Measurements from ENCODE around the gene VCAN.

VCAN gene

GRCh38 chr5:83576341-83576740, 104.8 kb downstream of the VCAN start:
- DNase-seq, result no peak

DNA sequence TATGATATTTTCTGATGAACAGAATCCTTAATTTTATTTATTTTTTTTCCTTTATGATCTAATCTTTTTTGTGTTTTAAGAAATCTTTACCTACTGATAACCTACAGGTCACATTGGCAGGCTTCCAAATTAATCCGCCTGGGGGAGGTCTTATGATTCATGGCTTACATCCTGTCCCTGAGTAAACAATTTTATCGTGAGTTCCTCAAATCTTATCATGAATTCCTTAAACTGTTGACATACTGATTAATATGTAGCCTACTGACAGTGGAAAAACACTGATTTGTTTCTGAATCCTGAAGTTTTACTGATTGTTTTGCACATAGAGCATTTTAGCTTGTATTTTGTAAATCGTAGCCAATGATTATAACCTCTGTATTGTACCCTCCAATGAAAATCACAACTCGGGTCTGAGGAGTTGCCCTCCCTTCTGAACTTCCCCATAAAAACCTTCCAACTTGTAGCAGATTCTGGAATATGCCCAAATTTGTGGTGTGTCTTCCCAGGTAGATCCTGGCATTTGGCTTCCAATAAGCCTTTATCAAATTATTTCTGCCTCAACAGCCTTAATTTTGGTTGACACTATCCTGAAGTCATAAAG, 105.6 kb downstream of the VCAN start:
- DNase-seq, result no peak

- DNase-seq, result no peak
These were observed 112.3 kb downstream of the VCAN start for GRCh38 chr5:83583859-83584258.

DNA sequence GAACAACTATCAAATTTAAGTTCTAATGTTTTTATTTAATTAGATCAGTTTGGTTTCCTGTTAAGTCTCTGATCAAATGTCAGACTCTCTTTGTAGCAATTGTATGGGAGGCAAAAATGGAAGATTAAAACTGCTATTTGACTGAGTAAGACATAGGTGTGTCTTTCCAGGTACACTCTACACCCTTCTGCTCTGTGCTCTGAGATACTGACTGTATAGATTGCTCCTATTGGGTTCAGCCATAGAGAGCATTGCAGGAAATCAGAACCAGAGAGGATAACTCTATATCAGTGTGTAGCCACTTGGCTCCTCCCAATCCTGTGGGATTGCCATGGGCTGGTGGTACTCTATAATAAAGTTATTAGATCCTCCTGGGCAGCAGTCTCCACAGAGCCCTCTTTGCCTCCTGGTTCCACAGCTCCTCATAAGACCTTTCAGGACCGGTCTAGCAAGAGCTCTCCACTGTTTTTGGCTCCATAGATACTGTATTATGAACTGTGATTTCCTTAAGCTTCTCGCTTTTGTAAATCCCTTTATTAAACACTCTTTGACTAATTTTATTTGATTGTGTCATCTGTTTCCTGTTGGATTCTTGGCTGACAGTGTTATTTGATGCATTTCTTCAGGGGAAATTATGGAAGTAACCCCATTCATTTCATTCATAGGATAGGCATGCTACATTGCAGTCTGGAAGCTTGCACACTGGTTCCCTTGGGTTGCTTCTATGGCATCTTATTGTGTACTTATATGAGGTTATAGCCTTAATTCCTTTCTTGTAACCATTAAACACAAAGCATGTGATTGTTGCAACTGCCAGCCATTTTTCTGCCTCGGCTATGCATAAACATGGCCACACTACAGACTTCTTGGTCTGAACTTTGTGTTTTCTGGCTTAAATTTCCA, 115.6 kb downstream of the VCAN start:
- DNase-seq, result no peak

DNA sequence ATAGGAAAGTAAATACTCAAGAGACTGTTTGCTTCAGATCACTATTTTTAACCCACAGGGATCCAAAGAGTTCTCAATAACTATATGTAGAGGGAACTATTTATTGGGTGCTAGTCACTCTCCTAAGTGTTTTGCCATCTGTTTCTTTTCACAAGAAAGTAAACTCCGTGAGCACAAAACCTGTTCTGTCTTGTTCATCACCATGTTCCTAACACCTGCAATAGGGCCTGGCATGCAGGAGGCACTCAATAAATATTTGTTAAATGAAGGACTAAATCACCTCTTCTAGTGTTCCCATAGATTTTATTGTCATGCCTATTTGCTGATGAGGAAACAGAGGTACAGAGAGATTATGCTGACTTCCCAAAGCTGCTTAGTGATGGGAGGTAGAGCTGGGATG, 118.2 kb downstream of the VCAN start:
- no peak for DNase-seq

DNA sequence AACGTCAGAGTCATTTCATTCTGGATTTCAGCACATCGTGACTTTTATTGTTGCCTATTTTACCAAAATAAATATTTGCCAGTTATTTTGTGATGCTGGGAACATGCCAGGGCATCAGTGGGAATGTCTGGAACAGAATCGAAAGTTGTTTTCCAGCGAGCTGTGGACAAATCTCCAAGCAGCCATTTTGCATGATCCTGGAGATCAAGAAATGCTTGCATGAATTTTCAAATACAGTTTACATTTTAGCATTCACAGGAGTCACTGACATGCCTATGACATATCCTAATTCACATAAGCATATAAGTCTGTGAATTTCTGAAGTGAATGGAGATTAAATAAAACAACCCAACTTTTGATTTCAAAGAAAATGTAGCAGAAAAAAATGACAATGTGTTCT, 119.4 kb downstream of the VCAN start:
- no peak for DNase-seq

- no peak for DNase-seq
These were observed 123.7 kb downstream of the VCAN start for GRCh38 chr5:83595217-83595616.

- no peak for DNase-seq
These were observed 136.6 kb downstream of the VCAN start for GRCh38 chr5:83608122-83608521.

DNA sequence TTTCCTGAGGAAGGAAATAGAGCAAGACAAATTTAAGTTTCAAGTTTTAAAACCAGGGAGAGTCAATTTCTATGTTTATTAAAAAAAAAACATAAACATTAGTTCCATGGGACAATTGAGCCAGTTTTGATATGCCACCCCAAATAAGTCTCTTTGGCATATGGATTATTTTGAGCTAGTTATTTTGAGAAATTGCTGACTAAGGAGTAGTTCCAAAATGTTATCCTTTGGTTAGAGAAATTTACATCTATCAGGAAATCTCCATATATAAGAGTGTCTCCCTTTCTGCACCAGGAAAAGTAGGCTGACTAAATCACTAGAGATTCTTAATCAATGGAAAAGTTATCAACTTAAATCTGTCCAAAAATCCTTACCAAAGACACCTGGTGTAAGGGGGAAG, 143.3 kb downstream of the VCAN start:
- no peak for DNase-seq

GRCh38 chr5:83628360-83628759, 156.8 kb downstream of the VCAN start:
- no peak for DNase-seq
